HepG2 (cell line): ENCODE results near the gene BEST2. TPM values are rescaled to one million over a fixed set of nuclear protein-coding genes. Genes with fewer than 3 reads are reported as not detected.

Experiments used
- BCL3 ChIP-seq: sonication (generic); formaldehyde crosslinking; IDR thresholded peaks from 2 replicates; pipeline ENCODE4 v1.5.1; 2020; ENCODE audit warnings: mild to moderate bottlenecking, missing genetic modification reagents, moderate library complexity
- KAT7 ChIP-seq: IDR thresholded peaks from 2 replicates; pipeline ENCODE4 v1.6.1; 2018; ENCODE audit warnings: borderline replicate concordance, missing compliant biosample characterization
- NFYB ChIP-seq: sonication (generic); formaldehyde crosslinking; IDR thresholded peaks from 2 replicates; pipeline ENCODE4 v1.4.0; 2020; ENCODE audit warnings: missing genetic modification reagents
- REXO4 ChIP-seq: sonication (generic); formaldehyde crosslinking; IDR thresholded peaks from 2 replicates; pipeline ENCODE4 v1.8.0; 2022; ENCODE audit warnings: missing genetic modification reagents, mild to moderate bottlenecking, borderline replicate concordance
- SCMH1 ChIP-seq: sonication (generic); formaldehyde crosslinking; IDR thresholded peaks from 2 replicates; pipeline ENCODE4 v1.9.0; 2021; ENCODE audit warnings: missing genetic modification reagents, mild to moderate bottlenecking, borderline replicate concordance
- SIX4 ChIP-seq: sonication (generic); formaldehyde crosslinking; IDR thresholded peaks from 2 replicates; pipeline ENCODE4 v1.4.0; 2020; ENCODE audit warnings: missing genetic modification reagents
- SMAD3 ChIP-seq: sonication (generic); formaldehyde crosslinking; IDR thresholded peaks from 2 replicates; pipeline ENCODE4 v1.4.0; 2020; ENCODE audit warnings: missing genetic modification reagents
- SNAPC4 ChIP-seq: sonication (generic); formaldehyde crosslinking; IDR thresholded peaks from 2 replicates; pipeline ENCODE4 v1.4.0; 2020; ENCODE audit warnings: mild to moderate bottlenecking, missing genetic modification reagents
- SPEN ChIP-seq: sonication (generic); formaldehyde crosslinking; IDR thresholded peaks from 2 replicates; pipeline ENCODE4 v1.5.1; 2020; ENCODE audit warnings: low read depth, mild to moderate bottlenecking, missing genetic modification reagents
- WIZ ChIP-seq: sonication (generic); formaldehyde crosslinking; IDR thresholded peaks from 2 replicates; pipeline ENCODE4 v1.5.1; 2020; ENCODE audit warnings: mild to moderate bottlenecking, missing genetic modification reagents
- ZKSCAN5 ChIP-seq: sonication (generic); formaldehyde crosslinking; IDR thresholded peaks from 2 replicates; pipeline ENCODE4 v1.5.1; 2020; ENCODE audit warnings: mild to moderate bottlenecking, missing genetic modification reagents
- ZNF3 ChIP-seq: IDR thresholded peaks from 2 replicates; pipeline ENCODE4 v1.7.0; 2017; ENCODE audit warnings: inconsistent platforms
- ZNF367 ChIP-seq: sonication (generic); formaldehyde crosslinking; IDR thresholded peaks from 2 replicates; pipeline ENCODE4 v1.4.0; 2020; ENCODE audit warnings: missing genetic modification reagents, borderline replicate concordance
- ZNF569 ChIP-seq: sonication (generic); formaldehyde crosslinking; IDR thresholded peaks from 2 replicates; pipeline ENCODE4 v1.5.0; 2020; ENCODE audit warnings: mild to moderate bottlenecking, missing genetic modification reagents, moderate library complexity, borderline replicate concordance
- polyA plus RNA-seq, 8 experiments: library from polyadenylated mRNA; depleted of rRNA in 3 of 8; stranded (reverse) in 7 of 8; unstranded in 1 of 8; fragments of >200 nt; fragmentation: Illumina TruSeq in 4 of 8; extraction: Trizol in 4 of 8; gene quantifications; 2 replicates each; pipeline versions ENCODE4 v1.2.1 to v1.2.3, GENCODE V29; 2011 to 2016; ENCODE audit warnings: low read depth in 4 of 8, missing spikeins in 1 of 8, mixed read lengths in 1 of 8; ENCODE audit not compliant: insufficient read depth in 1 of 8
- total RNA-seq, 5 experiments: library from RNA; depleted of rRNA; stranded (reverse); fragments of >200 nt; fragmentation: Illumina TruSeq; extraction: Trizol; gene quantifications; 2 replicates each; pipeline ENCODE4 v1.2.3, GENCODE V29; 2016; ENCODE audit warnings: low read depth in 1 of 5
- TF ChIP-seq, protein P1 (sequence below): sonication (generic); formaldehyde crosslinking; IDR thresholded peaks from 2 replicates; pipeline ENCODE4 v1.8.1; 2023; ENCODE audit warnings: missing genetic modification reagents, mild to moderate bottlenecking, borderline replicate concordance
- TF ChIP-seq, protein P2 (sequence below): sonication (generic); formaldehyde crosslinking; conservative IDR thresholded peaks from 2 replicates; pipeline ENCODE4 v1.8.0; 2022; ENCODE audit warnings: missing genetic modification reagents
- TF ChIP-seq, protein P3 (sequence below): sonication (generic); formaldehyde crosslinking; IDR thresholded peaks from 2 replicates; pipeline ENCODE4 v1.5.1; 2020; ENCODE audit warnings: missing genetic modification reagents, mild to moderate bottlenecking, borderline replicate concordance

Gene BEST2
- total and polyA plus RNA-seq, 2 of the 13 experiments (the other 11 are each of a cell fraction or from before 2014, with no cell fraction given): not detected

GRCh38 chr19:12793290-12794195 is 42.0 kb downstream of the BEST2 start (continued):
- TF ChIP-seq KAT7 (no peak), REXO4 (CRISPR knock-in tag) (no peak), WIZ (CRISPR knock-in tag) (no peak), SCMH1 (CRISPR knock-in tag) (no peak), ZNF569 (CRISPR knock-in tag) (no peak), ZNF3 (CRISPR knock-in tag) (no peak), BCL3 (CRISPR knock-in tag) (peak; percentile 87), NFYB (CRISPR knock-in tag) (peak; percentile 25; the same call in 1 of the 2 replicates), SIX4 (CRISPR knock-in tag) (no peak), ZNF367 (no peak), SNAPC4 (no peak), SPEN (CRISPR knock-in tag) (peak; percentile 59; the same call in 1 of the 2 replicates), SMAD3 (CRISPR knock-in tag) (no peak; the same call in 1 of the 2 replicates), ZKSCAN5 (CRISPR knock-in tag) (no peak)
- TF ChIP-seq, protein P1, sequence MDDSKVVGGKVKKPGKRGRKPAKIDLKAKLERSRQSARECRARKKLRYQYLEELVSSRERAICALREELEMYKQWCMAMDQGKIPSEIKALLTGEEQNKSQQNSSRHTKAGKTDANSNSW: no peak
- TF ChIP-seq, protein P2, sequence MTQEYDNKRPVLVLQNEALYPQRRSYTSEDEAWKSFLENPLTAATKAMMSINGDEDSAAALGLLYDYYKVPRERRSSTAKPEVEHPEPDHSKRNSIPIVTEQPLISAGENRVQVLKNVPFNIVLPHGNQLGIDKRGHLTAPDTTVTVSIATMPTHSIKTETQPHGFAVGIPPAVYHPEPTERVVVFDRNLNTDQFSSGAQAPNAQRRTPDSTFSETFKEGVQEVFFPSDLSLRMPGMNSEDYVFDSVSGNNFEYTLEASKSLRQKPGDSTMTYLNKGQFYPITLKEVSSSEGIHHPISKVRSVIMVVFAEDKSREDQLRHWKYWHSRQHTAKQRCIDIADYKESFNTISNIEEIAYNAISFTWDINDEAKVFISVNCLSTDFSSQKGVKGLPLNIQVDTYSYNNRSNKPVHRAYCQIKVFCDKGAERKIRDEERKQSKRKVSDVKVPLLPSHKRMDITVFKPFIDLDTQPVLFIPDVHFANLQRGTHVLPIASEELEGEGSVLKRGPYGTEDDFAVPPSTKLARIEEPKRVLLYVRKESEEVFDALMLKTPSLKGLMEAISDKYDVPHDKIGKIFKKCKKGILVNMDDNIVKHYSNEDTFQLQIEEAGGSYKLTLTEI (CRISPR knock-in tag): no peak
- TF ChIP-seq, protein P3, sequence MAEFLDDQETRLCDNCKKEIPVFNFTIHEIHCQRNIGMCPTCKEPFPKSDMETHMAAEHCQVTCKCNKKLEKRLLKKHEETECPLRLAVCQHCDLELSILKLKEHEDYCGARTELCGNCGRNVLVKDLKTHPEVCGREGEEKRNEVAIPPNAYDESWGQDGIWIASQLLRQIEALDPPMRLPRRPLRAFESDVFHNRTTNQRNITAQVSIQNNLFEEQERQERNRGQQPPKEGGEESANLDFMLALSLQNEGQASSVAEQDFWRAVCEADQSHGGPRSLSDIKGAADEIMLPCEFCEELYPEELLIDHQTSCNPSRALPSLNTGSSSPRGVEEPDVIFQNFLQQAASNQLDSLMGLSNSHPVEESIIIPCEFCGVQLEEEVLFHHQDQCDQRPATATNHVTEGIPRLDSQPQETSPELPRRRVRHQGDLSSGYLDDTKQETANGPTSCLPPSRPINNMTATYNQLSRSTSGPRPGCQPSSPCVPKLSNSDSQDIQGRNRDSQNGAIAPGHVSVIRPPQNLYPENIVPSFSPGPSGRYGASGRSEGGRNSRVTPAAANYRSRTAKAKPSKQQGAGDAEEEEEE (CRISPR knock-in tag): no peak
